Lung (tissue), 12 donors: ENCODE measurements around the gene SP1. TPM values are rescaled to one million over a fixed set of nuclear protein-coding genes. Genes with fewer than 3 reads are reported as not detected.

Source experiments
- ATAC-seq: fragments of 200-7000 bp; cut with Tn5 transposase; one replicate; pipeline ENCODE4 v1.9.1; 2020; ENCODE audit warnings: moderate number of reproducible peaks; ENCODE audit not compliant: insufficient read depth, low FRiP score
- DNase-seq, 3 donors: peaks; one replicate each; pipeline ENCODE4 v3.0.0-alpha.2; 2013 to 2017
- H3K27ac ChIP-seq, 2 donors: one replicate each; pipeline ENCODE4 v1.5.1; 2013; ENCODE audit warnings: mild to moderate bottlenecking in 2 of 2, moderate library complexity in 2 of 2, control low read depth in 1 of 2, inconsistent platforms in 1 of 2, low read depth in 1 of 2, low read length in 1 of 2
- H3K27me3 ChIP-seq, 3 donors: one replicate each; pipeline ENCODE4 v1.5.1; 2013; ENCODE audit warnings: low read length in 2 of 3; ENCODE audit not compliant: control insufficient read depth in 3 of 3, insufficient read depth in 3 of 3
- H3K36me3 ChIP-seq, 4 donors: one replicate each; pipeline ENCODE4 v1.5.1; 2013; ENCODE audit warnings: low read length in 4 of 4, mild to moderate bottlenecking in 1 of 4, moderate library complexity in 1 of 4; ENCODE audit not compliant: control insufficient read depth in 4 of 4, insufficient read depth in 4 of 4
- H3K4me1 ChIP-seq, 5 donors: one replicate each; pipeline ENCODE4 v1.5.1; 2013; ENCODE audit warnings: low read length in 5 of 5, mild to moderate bottlenecking in 2 of 5, moderate library complexity in 1 of 5; ENCODE audit not compliant: control insufficient read depth in 5 of 5, insufficient read depth in 5 of 5
- H3K4me3 ChIP-seq: one replicate; pipeline ENCODE4 v1.5.1; 2013; ENCODE audit warnings: mild to moderate bottlenecking, control low read depth, moderate library complexity
- H3K9ac ChIP-seq, 2 donors: one replicate each; pipeline ENCODE4 v1.5.1; 2013; ENCODE audit warnings: low read length in 2 of 2, control low read depth in 1 of 2; ENCODE audit not compliant: insufficient read depth in 1 of 2
- H3K9me3 ChIP-seq, 4 donors: one replicate each; pipeline ENCODE4 v1.5.1; 2013; ENCODE audit warnings: low read length in 3 of 4, mild to moderate bottlenecking in 1 of 4, moderate library complexity in 1 of 4; ENCODE audit not compliant: control insufficient read depth in 4 of 4, insufficient read depth in 3 of 4
- WGBS, 2 donors: extraction: QIAGEN DNeasy Blood & Tissue Kit; methylation state at CpG; one replicate each; pipeline ENCODE4 v1.1.7; 2013; 5-methylcytosine and 5-hydroxymethylcytosine counted together
- polyA plus RNA-seq, 2 donors: library from polyadenylated mRNA; stranded (reverse); fragments of 200-250 nt; gene quantifications; one replicate each; pipeline ENCODE4 v1.2.1, GENCODE V29; 2013
- total RNA-seq, 2 donors: library from RNA; depleted of rRNA in 1 of 2; stranded (reverse); fragments of >200 nt in 1 of 2; gene quantifications; one replicate each; pipeline ENCODE4 v1.2.1, GENCODE V29; 2014 to 2021
- TF ChIP-seq, protein P1 (sequence below): IDR thresholded peaks from 2 replicates; pipeline ENCODE4 v1.5.1; 2012; ENCODE audit warnings: mild to moderate bottlenecking; ENCODE audit errors: control extremely low read depth, extremely low read depth
- donor health status: control.
- donor health status: control.
- donor health status: Bipolar disorder and iron deficiency.
- donor health status: healthy.
- donor health status: DM: yes; HTN: yes; CAD: no.

The SP1 gene
- total and polyA plus RNA-seq, 4 donors: 16.2 to 72.2 (median 47.5) TPM

DNA sequence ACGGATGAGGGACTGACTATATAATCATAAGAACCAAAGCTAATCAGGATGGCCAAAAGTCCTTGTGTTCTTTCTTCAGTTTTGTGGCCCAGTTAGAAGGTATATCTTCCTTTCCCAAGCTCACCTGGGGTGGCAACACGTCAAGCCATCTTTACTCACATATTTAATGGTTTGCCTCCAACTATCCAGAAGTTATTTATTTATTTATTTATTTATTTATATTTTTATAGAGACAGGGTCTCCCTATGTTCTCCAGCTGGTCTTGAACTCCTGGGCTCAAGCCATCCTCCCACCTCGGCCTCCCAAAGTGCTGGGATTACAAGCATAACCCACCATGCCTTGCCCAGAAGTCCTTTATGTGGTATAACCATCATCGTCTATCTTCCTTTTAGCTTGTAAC is 32.1 kb upstream of the SP1 start:
- WGBS, 2 donors: 92 to 94% methylated on average over 4 of the region's 4 CpGs
- no peak overlapping the region for H3K9ac ChIP-seq
- TF ChIP-seq, protein P1, sequence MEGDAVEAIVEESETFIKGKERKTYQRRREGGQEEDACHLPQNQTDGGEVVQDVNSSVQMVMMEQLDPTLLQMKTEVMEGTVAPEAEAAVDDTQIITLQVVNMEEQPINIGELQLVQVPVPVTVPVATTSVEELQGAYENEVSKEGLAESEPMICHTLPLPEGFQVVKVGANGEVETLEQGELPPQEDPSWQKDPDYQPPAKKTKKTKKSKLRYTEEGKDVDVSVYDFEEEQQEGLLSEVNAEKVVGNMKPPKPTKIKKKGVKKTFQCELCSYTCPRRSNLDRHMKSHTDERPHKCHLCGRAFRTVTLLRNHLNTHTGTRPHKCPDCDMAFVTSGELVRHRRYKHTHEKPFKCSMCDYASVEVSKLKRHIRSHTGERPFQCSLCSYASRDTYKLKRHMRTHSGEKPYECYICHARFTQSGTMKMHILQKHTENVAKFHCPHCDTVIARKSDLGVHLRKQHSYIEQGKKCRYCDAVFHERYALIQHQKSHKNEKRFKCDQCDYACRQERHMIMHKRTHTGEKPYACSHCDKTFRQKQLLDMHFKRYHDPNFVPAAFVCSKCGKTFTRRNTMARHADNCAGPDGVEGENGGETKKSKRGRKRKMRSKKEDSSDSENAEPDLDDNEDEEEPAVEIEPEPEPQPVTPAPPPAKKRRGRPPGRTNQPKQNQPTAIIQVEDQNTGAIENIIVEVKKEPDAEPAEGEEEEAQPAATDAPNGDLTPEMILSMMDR: no peak
- no peak overlapping the region for H3K4me3 ChIP-seq
- no peaks in the 10 kb centered on the region for H3K36me3 ChIP-seq
- ATAC-seq: no peak
- H3K9me3 ChIP-seq: no peaks in the 10 kb centered on the region
- DNase-seq: no peak
- H3K27ac ChIP-seq: no peak overlapping the region
- H3K4me1 ChIP-seq: peaks cover 0 to 17% (median 3%) of the 10 kb centered on the region in 5 donors
- no peaks in the 10 kb centered on the region for H3K27me3 ChIP-seq

DNA sequence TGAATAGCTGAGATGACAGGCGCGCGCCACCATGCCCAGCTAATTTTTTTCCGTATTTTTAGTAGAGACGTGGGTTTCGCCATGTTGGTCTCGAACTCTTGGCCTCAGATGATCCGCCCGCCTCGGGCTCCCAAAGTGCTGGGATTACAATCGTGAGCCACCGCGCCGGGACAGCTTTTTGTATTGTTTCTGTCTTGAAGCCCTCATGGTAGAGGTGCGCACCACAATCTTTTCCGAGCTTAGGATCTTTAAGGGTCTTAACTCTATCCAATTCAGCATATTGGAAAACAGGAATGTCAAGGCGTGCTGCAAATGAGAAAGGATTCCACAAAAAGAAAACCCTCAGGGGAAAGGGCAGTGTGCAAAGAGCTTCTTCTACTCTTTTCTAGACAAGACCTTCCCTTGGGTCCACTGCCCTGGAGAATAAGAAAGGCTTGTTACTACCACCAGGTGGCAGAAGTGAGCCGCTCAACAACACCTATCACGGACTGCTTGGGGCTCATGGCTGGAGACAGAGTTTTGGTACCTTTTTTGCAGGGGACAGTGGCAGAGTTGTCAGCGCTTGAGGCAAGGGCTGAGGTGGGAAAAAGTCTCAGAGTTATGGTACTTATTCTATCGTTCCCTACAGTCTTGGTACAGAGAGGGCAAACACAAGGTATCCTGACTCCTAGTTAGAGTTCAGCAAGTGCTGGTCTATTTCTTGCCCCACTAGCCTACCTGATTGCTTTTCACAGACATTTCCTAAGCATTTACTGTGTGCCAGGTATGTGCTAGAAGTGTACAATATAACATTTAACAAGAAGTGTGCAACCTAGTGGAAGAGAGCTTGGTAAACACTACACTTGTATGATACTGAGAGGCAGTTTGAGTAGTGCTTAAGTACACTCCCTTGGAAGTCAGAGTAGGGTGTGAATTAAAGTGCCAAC is 27.4 kb upstream of the SP1 start:
- 59 to 67% methylated on average over 21 of the region's 21 CpGs for WGBS, 2 donors
- TF ChIP-seq, protein P1: peak; percentile 95
- peaks cover 0 to 7% (median 0%) of the 10 kb centered on the region in 5 donors for H3K4me1 ChIP-seq
- no peak overlapping the region for H3K4me3 ChIP-seq
- no peaks in the 10 kb centered on the region for H3K9me3 ChIP-seq
- H3K9ac ChIP-seq: peak overlapping the region in 1 of 2 donors; percentile 26
- H3K27ac ChIP-seq: peak overlapping the region in 1 of 2 donors; percentile 47
- DNase-seq (peak; percentile 89 to 93 (median 91)), ATAC-seq (peak; percentile 91)
- H3K36me3 ChIP-seq: no peaks in the 10 kb centered on the region
- H3K27me3 ChIP-seq: no peaks in the 10 kb centered on the region

DNA sequence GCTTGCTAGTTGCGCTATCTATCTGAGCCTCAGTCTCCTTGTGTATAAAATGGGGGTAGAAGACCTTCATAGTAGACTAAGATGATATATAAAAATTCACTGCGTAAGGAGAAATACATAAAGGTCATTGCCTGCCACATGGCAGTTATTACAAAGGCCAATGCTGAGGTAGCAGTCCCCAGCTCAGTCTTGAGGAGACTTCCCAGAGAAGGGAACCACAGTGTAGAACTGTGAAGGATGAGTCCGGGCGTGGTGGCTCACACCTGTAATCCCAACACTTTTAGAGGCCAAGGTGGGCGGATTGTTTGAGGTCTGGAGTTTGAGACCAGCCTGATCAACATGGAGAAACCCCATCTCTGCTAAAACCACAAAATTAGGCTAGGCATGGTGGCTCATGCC is 26.7 kb upstream of the SP1 start:
- ATAC-seq: no peak
- no peak overlapping the region for H3K9ac ChIP-seq

More for the DNA sequence above, 26.7 kb upstream of the SP1 start:
- no peak overlapping the region for H3K27ac ChIP-seq
- no peaks in the 10 kb centered on the region for H3K27me3 ChIP-seq
- peaks cover 0 to 7% (median 0%) of the 10 kb centered on the region in 5 donors for H3K4me1 ChIP-seq
- WGBS, 2 donors: 74 to 96% methylated on average over 5 of the region's 5 CpGs
- no peaks in the 10 kb centered on the region for H3K9me3 ChIP-seq
- no peaks in the 10 kb centered on the region for H3K36me3 ChIP-seq
- TF ChIP-seq, protein P1: no peak
- DNase-seq: no peak
- no peak overlapping the region for H3K4me3 ChIP-seq
